ENCODE results near the gene TCHP.
A peak's percentile ranks its signal among the peaks of the same experiment; 100 is the strongest.
"Not testable (repeated sequence)": the region's sequence is repeated elsewhere in the genome, so short reads cannot be mapped to it uniquely, and the experiment has no call there.

TCHP gene

GRCh38 chr12:109928058-109928656 is 28.1 kb downstream of the TCHP start:
- no peak overlapping the region for H3K4me3 ChIP-seq
- no peak for DNase-seq (ENCODE audit: low spot score)
- TF ChIP-seq CTCF (IDR thresholded peaks at IDR 0.05) = no peak
- no peak overlapping the region for H3K27ac ChIP-seq

- not testable (repeated sequence) for H3K27ac ChIP-seq; DNase-seq (ENCODE audit: low spot score); H3K4me3 ChIP-seq
These were observed 29.3 kb downstream of the TCHP start for GRCh38 chr12:109929326-109929725.

GRCh38 chr12:109930028-109930800 is 30.1 kb downstream of the TCHP start:
- H3K27ac ChIP-seq = no peak overlapping the region
- TF ChIP-seq CTCF (IDR thresholded peaks at IDR 0.05) = no peak
- no peak for DNase-seq (ENCODE audit: low spot score)
- no peak overlapping the region for H3K4me3 ChIP-seq

GRCh38 chr12:109931143-109931542 is 31.1 kb downstream of the TCHP start:
- no peak for TF ChIP-seq CTCF (IDR thresholded peaks at IDR 0.05)
- H3K4me3 ChIP-seq = no peak overlapping the region
- peak overlapping the region; percentile 53 to 76 for H3K27ac ChIP-seq
- no peak for DNase-seq (ENCODE audit: low spot score)

GRCh38 chr12:109932878-109933503 is 32.9 kb downstream of the TCHP start:
- peak overlapping the region; percentile 31 to 76 for H3K27ac ChIP-seq
- peak; percentile 96 for DNase-seq (ENCODE audit: low spot score)
- no peak for TF ChIP-seq CTCF (IDR thresholded peaks at IDR 0.05)
- H3K4me3 ChIP-seq = no peak overlapping the region

GRCh38 chr12:109934026-109934425 is 34.0 kb downstream of the TCHP start:
- Histone ChIP-seq H3K27ac (peak overlapping the region; percentile 31 to 76), H3K4me3 (no peak overlapping the region)
- no peak for TF ChIP-seq CTCF (IDR thresholded peaks at IDR 0.05)
- no peak for DNase-seq (ENCODE audit: low spot score)

GRCh38 chr12:109937371-109937770 is 37.3 kb downstream of the TCHP start:
- no peak overlapping the region for H3K27ac ChIP-seq
- TF ChIP-seq CTCF (IDR thresholded peaks at IDR 0.05) = no peak
- DNase-seq (ENCODE audit: low spot score) = no peak

More at GRCh38 chr12:109937371-109937770, 37.3 kb downstream of the TCHP start:
- H3K4me3 ChIP-seq = no peak overlapping the region
